Stimulated activated CD8-positive, alpha-beta memory T cell treated with anti-CD3 and anti-CD28 coated beads, Interleukin-12 subunit alpha, Interleukin-12 subunit beta, amount 100 ng/mL, for 24 hours (primary cell): ENCODE measurements around the gene SCGB1D4.
"Not testable (repeated sequence)": the region's sequence is repeated elsewhere in the genome, so short reads cannot be mapped to it uniquely, and the experiment has no call there.

ENCODE experiments used
- DNase-seq: peaks from one replicate; pipeline ENCODE4 v3.0.0-alpha.2; 2020; ENCODE audit errors: extremely low read depth

The SCGB1D4 gene, protein sequence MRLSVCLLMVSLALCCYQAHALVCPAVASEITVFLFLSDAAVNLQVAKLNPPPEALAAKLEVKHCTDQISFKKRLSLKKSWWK

DNA sequence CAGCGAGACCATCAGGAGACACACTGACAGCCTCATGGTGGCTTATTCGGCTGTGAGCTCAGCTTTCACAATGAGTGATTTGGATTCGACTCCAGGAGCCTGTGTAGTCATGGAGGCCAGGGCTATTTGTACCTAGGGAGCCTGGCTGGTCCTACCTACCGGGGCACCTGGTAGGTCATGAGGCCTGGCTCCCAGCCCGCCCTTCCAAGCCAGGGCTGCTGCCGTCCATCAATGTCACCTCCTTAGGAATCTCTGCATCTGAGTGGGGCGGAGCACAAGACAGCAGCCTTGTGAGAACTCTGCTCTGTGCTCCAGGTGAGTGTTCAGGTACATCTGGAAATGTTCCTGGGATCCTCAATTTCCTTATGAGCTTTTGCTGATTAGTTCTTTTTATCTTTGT is at the start of gene SCGB1D4:
SCGB1D4 (minus strand) TSS at position 101 of the 400 bp plus-strand sequence; CDS start at position 36, 65 bp downstream.
- DNase-seq, result no peak

DNA sequence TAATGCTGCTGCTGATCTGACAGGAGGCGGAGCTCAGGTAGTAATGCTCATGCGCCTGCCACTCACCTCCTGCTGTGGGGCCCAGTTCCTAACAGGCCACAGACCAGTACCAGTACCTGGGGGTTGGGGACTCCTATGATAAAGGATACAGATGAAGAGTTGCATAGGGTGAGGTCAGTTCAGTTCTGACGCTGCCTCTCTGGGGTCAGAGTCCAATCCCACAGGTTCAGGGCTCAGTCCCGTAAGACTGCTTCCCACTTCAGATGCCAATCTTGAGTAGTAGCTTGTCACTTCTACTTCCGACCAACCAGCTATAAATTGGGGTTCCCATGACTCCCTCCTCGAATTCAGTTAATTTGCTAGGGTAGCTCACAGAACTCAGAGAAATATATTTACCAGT is 47.0 kb upstream of the SCGB1D4 start:
- DNase-seq, result no peak

DNA sequence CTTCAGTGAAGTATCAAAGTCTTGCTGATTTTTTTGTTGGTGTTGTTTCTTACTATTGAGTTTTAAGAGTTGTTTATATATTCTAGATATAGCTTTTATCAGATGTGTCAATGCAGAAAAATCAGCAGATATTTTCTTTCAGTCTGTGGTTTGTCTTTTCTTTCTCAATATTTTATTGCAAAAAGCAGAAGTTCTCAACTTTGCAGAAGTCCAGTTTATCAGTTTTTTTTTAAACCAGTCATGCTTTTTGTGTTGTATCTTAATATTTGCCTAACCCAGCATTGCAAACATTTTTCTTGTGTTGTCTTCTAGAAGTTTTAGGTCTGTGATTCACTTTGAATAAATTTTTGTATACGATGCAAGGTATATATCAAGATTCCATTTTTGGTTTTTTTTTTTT is 45.3 kb upstream of the SCGB1D4 start:
- DNase-seq, result no peak

DNA sequence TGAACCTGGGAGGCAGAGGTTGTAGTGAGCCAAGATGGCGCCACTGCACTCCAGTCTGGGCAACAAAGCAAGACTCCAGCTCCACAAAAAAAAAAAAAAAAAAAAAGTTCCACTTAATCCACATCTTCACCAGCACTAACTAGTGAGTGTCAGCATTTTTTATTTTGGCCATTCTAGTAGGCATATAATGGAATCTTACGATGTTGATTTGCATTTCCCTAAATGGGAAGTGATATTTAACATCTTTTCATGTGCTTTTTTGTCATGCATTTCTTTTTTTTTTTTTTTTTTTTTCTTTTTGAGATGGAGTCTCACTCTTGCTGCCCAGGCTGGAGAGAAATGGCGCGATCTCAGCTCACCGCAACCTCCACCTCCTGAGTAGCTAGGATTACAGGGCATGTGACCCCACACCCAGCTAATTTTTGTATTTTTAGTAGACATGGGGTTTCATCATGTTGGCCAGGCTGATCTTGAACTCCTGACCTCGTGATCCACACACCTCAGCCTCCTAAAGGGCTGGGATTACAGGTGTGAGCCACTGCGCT is 44.8 kb upstream of the SCGB1D4 start:
- not testable (repeated sequence) for DNase-seq

DNA sequence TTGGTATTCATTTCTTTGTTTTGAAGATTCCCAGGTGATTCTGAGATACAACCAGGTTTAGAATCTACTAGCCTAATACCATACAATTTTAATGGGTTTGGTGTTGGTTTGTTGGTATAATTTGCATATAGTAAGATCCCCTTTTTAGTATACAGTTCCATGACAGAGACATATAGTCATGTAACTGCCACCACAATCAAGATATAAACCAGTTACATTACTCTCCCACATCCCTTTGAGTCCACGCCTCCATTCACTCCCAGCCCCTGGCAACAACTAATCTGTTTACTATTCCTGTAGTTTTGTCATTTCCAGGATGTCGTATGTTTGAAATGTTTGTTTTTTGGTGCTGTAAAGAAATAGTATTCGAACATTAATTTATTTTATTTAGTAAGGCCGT is 42.7 kb upstream of the SCGB1D4 start:
- no peak for DNase-seq

DNA sequence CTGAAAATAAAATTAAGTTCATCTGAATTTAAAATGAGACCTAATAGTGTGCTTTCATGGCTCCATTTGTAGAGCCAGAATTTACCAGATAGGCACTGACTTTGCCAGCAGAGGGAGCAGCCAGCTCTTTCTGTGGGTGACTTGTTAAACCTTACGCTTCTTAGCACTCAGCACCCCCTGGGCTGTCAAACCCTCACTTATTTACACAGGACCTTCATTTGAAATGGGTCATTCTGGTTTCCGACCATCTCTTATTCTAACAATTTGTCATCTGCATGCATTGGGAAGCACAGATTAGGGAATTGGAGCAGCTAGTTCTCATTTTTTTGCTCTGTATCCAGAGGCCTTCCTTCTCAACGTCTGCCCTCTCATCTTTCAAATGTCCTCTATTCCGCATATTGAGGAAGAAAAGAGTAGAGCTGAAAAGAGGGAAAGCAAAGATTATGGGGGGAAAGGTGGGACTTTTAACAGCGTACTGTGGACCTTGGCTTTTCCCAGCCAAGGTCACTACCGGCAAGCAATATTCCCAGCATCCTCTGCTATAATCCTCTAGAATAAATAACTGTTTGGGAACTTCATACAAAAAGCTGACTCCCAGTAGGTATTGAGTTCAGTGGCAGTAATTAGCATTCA is 41.5 kb upstream of the SCGB1D4 start:
- DNase-seq, result no peak

DNA sequence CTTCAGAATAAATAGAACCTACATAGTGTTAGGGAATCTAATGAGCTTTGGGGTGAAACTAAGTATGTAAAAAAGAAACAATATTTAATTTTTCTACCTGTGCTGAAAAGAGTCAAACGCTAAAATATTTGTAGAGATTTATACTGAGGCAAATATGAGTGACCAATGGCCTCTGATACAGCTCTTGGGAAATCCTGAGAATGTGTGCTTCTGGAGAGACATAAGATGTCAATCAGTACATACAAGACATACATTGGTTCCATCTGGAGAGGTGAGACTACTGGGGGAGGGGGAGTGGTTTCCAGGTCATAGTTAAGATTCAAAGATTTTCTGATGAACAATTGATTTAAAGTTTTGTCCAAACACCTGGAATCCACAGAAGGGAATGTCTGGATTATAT is 39.3 kb upstream of the SCGB1D4 start:
- no peak for DNase-seq

DNA sequence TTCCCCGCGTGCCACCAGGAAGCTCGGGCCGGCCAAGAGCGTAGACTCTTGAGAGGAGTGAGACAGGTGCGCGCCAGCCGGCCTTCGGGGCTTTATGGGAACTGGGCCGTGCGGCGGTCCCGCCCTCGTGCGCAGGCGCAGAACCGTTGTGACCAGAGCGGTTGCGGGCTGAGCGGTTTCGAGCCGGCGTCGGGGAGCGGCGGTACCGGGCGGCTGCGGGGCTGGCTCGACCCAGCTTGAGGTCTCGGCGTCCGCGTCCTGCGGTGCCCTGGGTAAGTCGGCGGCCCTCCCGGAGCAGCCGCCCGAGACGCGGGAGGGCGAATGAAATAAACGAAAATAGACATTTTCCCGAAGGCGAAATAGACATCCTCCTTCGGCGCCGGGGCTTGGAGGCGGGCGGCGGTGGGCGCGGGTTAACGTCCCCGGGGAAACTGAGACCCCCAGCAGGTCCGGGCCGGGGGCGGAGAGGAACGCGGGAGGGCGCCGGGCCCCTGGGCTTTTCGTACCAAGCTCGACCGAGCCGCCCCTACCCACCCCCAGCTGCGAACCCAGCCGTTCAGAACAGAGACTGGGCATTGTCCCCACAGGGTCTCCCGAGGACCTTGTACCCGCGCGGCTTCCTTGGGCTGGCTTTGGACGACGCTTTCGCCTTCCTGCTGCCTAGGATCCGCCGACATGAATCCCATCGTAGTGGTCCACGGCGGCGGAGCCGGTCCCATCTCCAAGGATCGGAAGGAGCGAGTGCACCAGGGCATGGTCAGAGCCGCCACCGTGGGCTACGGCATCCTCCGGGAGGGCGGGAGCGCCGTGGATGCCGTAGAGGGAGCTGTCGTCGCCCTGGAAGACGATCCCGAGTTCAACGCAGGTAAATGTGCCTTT is 38.7 kb upstream of the SCGB1D4 start, which contains the start of gene ASRGL1:
ASRGL1 (plus strand) TSS at position 146 of the 879 bp plus-strand sequence; CDS start at position 676, 530 bp downstream.
- DNase-seq, result peak; percentile 55

DNA sequence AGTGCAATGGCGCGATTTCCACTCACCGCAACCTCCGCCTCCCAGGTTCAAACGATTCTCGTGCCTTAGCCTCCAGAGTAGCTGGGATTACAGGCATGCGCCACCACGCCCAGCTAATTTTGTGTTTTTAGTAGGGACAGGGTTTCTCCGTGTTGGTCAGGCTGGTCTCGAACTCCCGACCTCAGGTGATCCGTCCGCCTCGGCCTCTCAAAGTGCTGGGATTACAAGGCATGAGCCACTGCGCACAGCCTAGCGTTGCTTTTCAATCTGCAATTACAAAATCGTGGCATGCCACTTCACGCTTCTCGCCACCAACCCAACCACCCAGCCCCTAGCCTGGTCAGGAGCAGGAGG is 38.1 kb upstream of the SCGB1D4 start:
- DNase-seq, result not testable (repeated sequence)

DNA sequence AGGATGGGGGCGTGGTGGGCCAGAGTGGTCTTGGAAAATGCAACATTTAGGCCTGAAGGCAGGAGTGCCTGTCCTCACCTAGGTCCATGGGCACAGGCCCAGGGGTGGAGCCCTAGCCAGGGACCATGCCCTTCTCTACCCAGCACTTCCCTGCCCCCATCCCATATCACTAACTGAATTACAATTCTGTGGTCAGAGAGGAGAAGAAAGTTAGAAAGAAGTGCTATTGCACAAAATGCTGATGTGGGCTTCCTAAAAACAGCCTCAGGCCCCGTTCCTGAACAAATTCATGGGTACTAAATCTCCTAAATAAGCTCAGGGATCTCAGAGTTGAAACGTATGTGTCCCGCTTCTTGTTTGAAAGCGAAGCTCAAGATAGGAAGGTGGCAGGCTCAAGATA is 34.9 kb upstream of the SCGB1D4 start:
- no peak for DNase-seq

DNA sequence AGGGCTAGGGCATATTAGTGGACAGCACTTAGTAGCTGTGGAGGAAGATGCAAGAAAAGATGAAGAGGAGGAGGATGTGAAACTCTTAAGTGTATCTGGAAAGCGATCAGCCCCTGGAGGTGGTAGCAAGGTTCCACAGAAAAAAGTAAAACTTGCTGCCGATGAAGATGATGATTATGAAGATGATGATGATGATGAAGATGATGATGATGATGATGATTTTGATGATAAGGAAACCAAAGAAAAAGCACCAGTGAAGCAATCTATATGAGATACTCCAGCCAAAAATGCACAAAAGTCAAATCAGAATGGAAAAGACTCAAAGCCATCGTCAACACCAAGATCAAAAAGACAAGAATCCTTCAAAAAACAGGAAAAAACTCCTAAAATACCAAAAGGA is 32.4 kb upstream of the SCGB1D4 start:
- DNase-seq, result not testable (repeated sequence)

DNA sequence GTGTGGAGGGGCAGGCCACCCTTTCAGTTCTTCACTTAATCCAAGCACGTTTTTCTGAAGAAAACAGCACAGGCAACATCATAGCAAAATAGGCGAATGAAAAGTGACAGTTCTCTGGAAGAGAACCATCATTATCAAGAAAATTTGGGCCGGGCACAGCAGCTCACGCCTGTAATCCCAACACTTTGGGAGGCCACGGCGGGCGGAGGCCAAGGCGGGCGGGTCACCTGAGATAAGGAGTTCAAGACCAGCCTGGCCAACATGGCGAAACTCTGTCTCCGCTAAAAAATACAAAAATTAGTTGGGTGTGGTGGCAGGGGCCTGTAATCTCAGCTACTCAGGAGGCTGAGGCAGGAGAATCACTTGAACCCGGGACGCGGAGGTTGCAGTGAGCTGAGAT is 28.7 kb upstream of the SCGB1D4 start:
- DNase-seq, result not testable (repeated sequence)

DNA sequence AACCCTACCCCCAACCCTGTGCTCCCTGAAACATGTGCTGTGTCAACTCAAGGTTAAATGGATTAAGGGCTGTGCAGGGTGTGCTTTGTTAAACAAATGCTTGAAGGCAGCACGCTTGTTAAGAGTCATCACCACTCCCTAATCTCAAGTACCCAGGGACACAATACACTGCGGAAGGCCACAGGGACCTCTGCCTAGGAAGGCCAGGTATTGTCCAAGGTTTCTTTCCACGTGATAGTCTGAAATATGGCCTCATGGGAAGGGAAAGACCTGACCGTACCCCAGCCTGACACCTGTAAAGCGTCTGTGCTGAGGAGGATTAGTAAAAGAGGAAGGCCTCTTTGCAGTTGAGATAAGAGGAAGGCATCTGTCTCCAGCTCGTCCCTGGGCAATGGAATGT is 27.8 kb upstream of the SCGB1D4 start:
- not testable (repeated sequence) for DNase-seq

DNA sequence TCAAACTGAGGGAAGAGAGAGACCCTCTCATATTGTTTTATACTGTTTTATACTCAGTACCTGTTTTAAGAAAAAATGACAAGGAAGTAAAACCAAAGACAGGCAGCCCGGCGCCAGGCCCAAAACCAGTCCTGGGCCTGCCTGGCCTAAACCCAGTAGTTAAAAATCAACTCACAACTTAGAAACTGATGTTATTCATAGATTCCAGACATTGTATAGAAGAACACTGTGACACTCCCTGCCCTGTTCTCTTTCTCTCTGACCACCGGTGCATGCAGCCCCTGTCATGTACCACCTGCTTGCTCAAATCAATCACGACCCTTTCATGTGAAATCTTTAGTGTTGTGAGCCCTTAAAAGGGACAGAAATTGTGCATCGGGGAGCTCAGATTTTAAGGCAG is 26.9 kb upstream of the SCGB1D4 start:
- not testable (repeated sequence) for DNase-seq

DNA sequence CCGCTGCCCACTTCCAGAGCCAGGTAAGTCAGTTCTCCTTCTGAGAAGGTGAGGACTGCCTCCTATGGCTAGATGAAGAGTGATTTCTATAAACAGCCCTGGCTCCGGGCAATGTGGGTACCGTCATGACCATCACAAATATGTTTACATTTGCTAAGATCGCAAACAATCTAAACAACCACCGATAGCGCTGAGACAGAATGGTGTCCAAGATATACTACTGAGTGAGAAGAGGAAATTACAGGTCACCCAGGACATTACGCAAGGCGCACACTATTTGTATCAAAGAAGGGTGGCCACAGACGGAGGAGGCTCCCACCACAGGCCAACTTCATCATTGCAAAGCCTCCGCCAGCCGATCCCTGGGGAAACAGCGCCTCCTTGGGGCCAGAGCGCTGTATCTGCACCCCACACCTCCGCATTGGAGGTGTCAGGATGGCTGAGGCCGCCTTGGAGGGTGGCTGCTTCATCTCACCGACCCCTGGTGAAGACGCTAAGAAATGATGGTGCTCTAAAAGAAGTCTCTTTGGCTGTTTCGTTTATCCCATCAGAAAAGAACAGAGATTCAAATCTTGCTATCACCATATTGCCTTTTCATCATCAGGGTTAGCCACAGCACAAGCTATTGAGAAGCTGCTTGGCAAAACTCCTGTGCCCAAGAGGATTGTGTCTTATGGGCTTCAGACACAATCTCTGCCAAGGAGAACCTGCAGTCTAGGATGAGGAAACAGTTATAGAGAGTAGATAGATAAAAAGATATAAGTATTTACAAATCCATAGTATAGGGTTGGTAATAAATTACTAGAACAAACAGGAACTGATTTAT is 26.1 kb upstream of the SCGB1D4 start:
- DNase-seq, result peak; percentile 19

DNA sequence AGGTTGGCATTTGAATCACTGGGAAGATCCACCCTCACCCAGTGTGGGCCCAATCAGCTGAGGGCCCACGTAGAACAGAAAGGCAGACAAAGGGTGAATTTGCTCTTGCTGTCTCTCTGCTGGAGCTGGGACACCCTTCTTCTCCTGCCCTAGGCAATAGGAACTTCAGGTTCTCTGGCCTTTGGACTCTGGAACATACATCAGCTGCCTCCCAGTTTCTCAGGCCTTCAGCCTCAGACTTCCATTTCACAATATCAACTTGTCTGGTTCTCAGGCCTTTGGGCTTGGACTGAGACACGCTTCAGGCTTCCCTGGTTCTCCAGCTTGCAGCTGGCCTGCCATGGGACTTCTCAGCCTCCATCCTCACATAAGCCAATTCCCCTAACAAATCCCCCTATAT is 23.6 kb upstream of the SCGB1D4 start:
- DNase-seq, result no peak

DNA sequence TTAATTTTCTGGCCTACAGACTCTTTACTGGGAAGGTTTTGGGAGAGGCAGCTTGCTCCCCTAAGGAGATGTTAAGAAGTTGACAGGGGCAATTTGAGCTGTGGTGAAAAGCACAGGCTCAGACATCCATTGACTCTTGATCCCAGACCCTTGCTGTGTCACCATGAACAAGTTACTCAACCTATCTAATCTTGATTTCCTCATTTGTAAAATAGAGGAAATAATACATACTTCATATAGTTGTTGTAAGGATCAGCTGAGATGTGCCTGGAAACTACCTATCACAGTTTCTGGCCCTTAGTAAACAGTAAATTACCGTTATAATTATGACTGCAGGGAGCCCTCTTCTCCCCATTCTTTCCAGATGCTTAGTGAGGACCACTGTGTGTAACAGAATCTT is 16.6 kb upstream of the SCGB1D4 start:
- no peak for DNase-seq

DNA sequence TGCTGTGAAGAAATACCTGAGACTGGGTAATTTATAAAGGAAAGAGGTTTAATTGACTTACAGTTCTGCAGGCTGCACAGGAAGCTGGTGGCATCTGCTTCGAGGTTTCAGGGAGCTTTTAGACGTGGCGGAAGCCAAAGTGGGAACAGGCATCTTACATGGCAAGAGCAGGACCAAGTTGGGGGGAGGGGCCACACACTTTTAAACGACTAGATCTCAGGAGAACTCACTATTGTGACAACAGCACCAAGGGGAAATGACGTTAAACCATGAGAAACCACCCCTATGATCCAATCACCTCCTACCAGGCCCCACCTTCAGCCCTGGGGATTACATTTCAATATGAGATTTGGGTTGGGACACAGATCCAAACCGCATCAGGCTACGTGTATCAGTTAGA is 11.1 kb upstream of the SCGB1D4 start:
- DNase-seq, result no peak

DNA sequence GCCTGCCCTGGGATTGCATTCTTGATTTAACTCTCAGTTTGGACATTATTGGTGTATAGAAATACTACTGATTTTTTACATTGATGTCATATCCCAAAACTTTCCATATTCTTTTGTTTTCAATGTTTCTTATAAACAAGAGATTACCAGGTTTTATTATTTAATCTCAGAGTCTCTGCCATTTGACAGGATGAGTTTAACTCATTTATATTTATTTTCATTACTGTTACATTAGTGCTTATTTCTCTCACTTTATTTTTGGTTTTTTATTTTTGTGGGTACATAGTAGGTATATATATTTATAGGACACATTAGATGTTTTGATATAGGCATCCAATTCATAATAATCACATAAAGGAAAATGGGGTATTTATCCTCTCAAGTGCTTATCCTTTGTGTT is 9.1 kb upstream of the SCGB1D4 start:
- no peak for DNase-seq

DNA sequence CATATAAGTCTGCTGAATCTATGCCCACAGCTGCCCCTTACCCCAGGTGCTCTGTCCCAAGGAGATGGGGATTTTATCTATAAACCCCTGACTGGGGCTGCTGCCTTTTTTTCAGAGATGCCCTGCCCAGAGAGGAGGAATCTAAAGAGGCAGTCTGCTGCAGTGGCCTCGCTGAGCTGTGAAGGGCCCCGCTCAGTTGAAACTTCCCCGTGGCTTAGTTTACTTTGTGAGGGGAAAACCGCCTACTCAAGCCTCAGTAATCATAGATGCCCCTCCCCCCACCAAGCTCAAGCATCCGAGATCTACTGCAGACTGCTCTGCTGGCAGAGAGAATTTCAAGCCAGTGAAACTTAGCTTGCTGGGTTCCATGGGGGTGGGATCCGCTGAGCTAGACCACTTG is 7.4 kb upstream of the SCGB1D4 start:
- no peak for DNase-seq

DNA sequence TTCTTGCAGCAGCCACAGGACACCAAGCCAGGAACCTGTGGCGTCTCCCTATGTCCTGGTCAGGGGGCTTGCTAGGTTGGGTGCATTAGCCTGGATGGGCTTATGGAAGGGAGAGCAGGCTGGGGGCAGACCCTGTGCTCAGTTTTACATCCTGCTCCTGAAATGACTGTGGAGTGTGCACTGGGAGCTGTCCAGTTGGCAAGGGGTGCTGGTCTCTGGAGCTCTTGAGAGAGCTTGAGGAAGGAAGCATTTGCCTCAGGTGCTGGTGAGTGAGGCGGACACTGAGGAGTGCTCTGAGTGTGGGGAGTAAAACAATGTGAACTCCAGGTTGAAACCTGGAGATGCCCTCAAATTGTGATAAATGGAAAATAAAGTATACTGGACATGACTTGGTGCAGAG is 3.4 kb downstream of the SCGB1D4 start:
- no peak for DNase-seq

DNA sequence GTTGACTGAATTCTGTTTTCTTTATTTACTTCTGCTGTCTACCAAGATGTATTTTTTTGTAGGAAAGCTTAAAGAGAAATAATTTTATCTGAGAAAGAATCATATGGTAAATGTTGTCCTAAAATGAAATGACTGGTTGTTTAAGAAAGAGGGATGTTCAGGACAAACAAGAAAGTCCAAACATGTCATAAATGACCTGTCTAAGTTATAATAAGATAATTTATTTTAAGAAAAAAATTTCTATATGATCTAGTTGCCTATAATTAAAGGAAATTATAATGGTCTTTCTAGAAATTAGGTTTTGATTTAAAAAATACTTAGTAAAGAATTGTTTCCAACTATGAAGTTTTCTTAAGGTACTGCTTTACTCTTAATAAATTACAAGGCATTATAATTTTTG is 18.4 kb downstream of the SCGB1D4 start:
- no peak for DNase-seq
